COLO829 (cell line): ENCODE data around the gene GALNT16.
"Not testable (repeated sequence)": the region's sequence is repeated elsewhere in the genome, so short reads cannot be mapped to it uniquely, and the experiment has no call there.

ENCODE experiments used
- DNase-seq: peaks from one replicate; pipeline ENCODE4 v3.0.0; 2012; ENCODE audit warnings: low spot score

The GALNT16 gene

GRCh38 chr14:69285661-69286255, 25.8 kb downstream of the GALNT16 start:
- DNase-seq: no peak

- DNase-seq: no peak
Observed at GRCh38 chr14:69287098-69288010, 27.4 kb downstream of the GALNT16 start.

GRCh38 chr14:69288011-69288771, 28.2 kb downstream of the GALNT16 start:
- no peak for DNase-seq

- no peak for DNase-seq
Observed at GRCh38 chr14:69288956-69289705, 29.2 kb downstream of the GALNT16 start.

GRCh38 chr14:69289811-69290520, 30.0 kb downstream of the GALNT16 start:
- no peak for DNase-seq

- DNase-seq: not testable (repeated sequence)
Observed at GRCh38 chr14:69290881-69291280, 30.9 kb downstream of the GALNT16 start.

GRCh38 chr14:69291396-69291795, 31.4 kb downstream of the GALNT16 start:
- DNase-seq: no peak

GRCh38 chr14:69291891-69292561, 32.1 kb downstream of the GALNT16 start:
- DNase-seq: no peak

GRCh38 chr14:69298131-69299071, 38.4 kb downstream of the GALNT16 start:
- no peak for DNase-seq

- no peak for DNase-seq
Observed at GRCh38 chr14:69299286-69300035, 39.5 kb downstream of the GALNT16 start.

GRCh38 chr14:69300601-69301221, 40.8 kb downstream of the GALNT16 start:
- DNase-seq: no peak

GRCh38 chr14:69303086-69303485, 43.1 kb downstream of the GALNT16 start:
- DNase-seq: no peak

GRCh38 chr14:69312608-69313007, 52.6 kb downstream of the GALNT16 start:
- DNase-seq: no peak

- no peak for DNase-seq
Observed at GRCh38 chr14:69313176-69313575, 53.2 kb downstream of the GALNT16 start.

GRCh38 chr14:69314327-69314726, 54.4 kb downstream of the GALNT16 start:
- no peak for DNase-seq

GRCh38 chr14:69315301-69315700, 55.3 kb downstream of the GALNT16 start:
- no peak for DNase-seq

- no peak for DNase-seq
Observed at GRCh38 chr14:69316449-69317101, 56.6 kb downstream of the GALNT16 start.
